Measurements from ENCODE around the gene SLC2A5. TPM values are rescaled to one million over a fixed set of nuclear protein-coding genes. Genes with fewer than 3 reads are reported as not detected.

SLC2A5 gene
- total RNA-seq, 1 experiment from 2014 or later: not detected

GRCh38 chr1:9042272-9042671, 27.2 kb downstream of the SLC2A5 start:
- no peak for DNase-seq (ENCODE audit: low spot score)
- POLR2A ChIA-PET (ENCODE audit: low non-redundant PET): no interaction called here
- peaks cover 25% of the 10 kb centered on the region for H3K27me3 ChIP-seq (replicated peaks; ENCODE audit: insufficient read depth, low read depth, low read length, poor library complexity)
- H3K36me3 ChIP-seq (ENCODE audit: insufficient read depth, low read length, poor library complexity, severe bottlenecking): no peaks in the 10 kb centered on the region
- no peaks in the 10 kb centered on the region for H3K4me1 ChIP-seq (ENCODE audit: insufficient read depth, low read length, poor library complexity, severe bottlenecking)
- no peak overlapping the region for H3K4me3 ChIP-seq (ENCODE audit: low read depth, low read length, poor library complexity, severe bottlenecking)
- CTCF ChIA-PET: no interaction called here
- TF ChIP-seq EZH2 (IDR thresholded peaks at IDR 0.05; ENCODE audit: borderline replicate concordance, low read depth, low read length, poor library complexity, severe bottlenecking) (no peak), CTCF (conservative IDR thresholded peaks at IDR 0.05; ENCODE audit: low read depth, low read length) (no peak)
- intact Hi-C loops (cut with micrococcal nuclease; ENCODE audit: unreplicated experiment): no loop called here
- H3K9me3 ChIP-seq (ENCODE audit: low read depth, low read length, poor library complexity, severe bottlenecking): no peaks in the 10 kb centered on the region
- no TSS peak for BruUV-seq (replicated peaks)
- H3K27ac ChIP-seq (ENCODE audit: low read depth, low read length, poor library complexity, severe bottlenecking): no peak overlapping the region

- TF ChIP-seq EZH2 (IDR thresholded peaks at IDR 0.05; ENCODE audit: borderline replicate concordance, low read depth, low read length, poor library complexity, severe bottlenecking) (no peak), CTCF (conservative IDR thresholded peaks at IDR 0.05; ENCODE audit: low read depth, low read length) (no peak)
- CTCF ChIA-PET: no interaction called here
- no peaks in the 10 kb centered on the region for H3K36me3 ChIP-seq (ENCODE audit: insufficient read depth, low read length, poor library complexity, severe bottlenecking)
- H3K27me3 ChIP-seq (replicated peaks; ENCODE audit: insufficient read depth, low read depth, low read length, poor library complexity): peaks cover 25% of the 10 kb centered on the region
- BruUV-seq (replicated peaks): no TSS peak
- no peaks in the 10 kb centered on the region for H3K4me1 ChIP-seq (ENCODE audit: insufficient read depth, low read length, poor library complexity, severe bottlenecking)
- intact Hi-C loops (cut with micrococcal nuclease; ENCODE audit: unreplicated experiment): no loop called here
- POLR2A ChIA-PET (ENCODE audit: low non-redundant PET): no interaction called here
- DNase-seq (ENCODE audit: low spot score): no peak
- no peaks in the 10 kb centered on the region for H3K9me3 ChIP-seq (ENCODE audit: low read depth, low read length, poor library complexity, severe bottlenecking)
- no peak overlapping the region for H3K4me3 ChIP-seq (ENCODE audit: low read depth, low read length, poor library complexity, severe bottlenecking)
- H3K27ac ChIP-seq (ENCODE audit: low read depth, low read length, poor library complexity, severe bottlenecking): no peak overlapping the region
These were observed 28.2 kb downstream of the SLC2A5 start for GRCh38 chr1:9041116-9041779.

- Histone ChIP-seq H3K4me3 (ENCODE audit: low read depth, low read length, poor library complexity, severe bottlenecking) (no peak overlapping the region), H3K27me3 (replicated peaks; ENCODE audit: insufficient read depth, low read depth, low read length, poor library complexity) (peaks cover 25% of the 10 kb centered on the region), H3K27ac (ENCODE audit: low read depth, low read length, poor library complexity, severe bottlenecking) (no peak overlapping the region), H3K36me3 (ENCODE audit: insufficient read depth, low read length, poor library complexity, severe bottlenecking) (no peaks in the 10 kb centered on the region), H3K9me3 (ENCODE audit: low read depth, low read length, poor library complexity, severe bottlenecking) (no peaks in the 10 kb centered on the region), H3K4me1 (ENCODE audit: insufficient read depth, low read length, poor library complexity, severe bottlenecking) (no peaks in the 10 kb centered on the region)
- intact Hi-C loops (cut with micrococcal nuclease; ENCODE audit: unreplicated experiment): no loop called here
- ChIA-PET CTCF (interaction anchor here (1.0 kb wide), 1 partner anchor 36 kb away, joined by 5 read pairs; no protein-coding TSS in a partner anchor), POLR2A (ENCODE audit: low non-redundant PET) (no interaction called here)
- no peak for DNase-seq (ENCODE audit: low spot score)
- TF ChIP-seq CTCF (conservative IDR thresholded peaks at IDR 0.05; ENCODE audit: low read depth, low read length) (no peak), EZH2 (IDR thresholded peaks at IDR 0.05; ENCODE audit: borderline replicate concordance, low read depth, low read length, poor library complexity, severe bottlenecking) (no peak)
- no TSS peak for BruUV-seq (replicated peaks)
These were observed 28.8 kb downstream of the SLC2A5 start for GRCh38 chr1:9040659-9041030.

All from A673 (cell line).